Measurements from ENCODE around the gene CDO1.
"Not testable (repeated sequence)": the region's sequence is repeated elsewhere in the genome, so short reads cannot be mapped to it uniquely, and the experiment has no call there.

The CDO1 gene

GRCh38 chr5:115829913-115830312, 13.5 kb upstream of the CDO1 start:
- DNase-seq (ENCODE audit: low read depth), result no peak

DNA sequence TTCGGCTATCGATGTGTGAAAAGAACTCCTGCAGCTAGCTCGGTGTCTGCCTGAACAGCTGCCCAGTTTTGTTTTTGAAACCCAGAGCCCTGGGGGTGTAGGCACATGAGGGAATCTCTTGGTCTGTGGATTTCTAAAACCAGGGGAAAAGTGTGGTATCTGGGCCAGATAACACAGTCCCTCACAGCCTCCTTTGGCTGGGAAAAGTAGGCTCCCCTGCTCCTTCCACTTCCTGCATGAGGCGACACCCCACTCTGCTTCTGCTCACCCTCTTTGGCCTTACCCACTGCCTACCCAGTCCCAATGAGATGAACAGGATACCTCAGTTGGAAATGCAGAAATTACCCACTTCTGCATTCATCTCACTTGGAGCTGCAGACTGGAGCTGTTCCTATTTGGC, 9.5 kb upstream of the CDO1 start:
- no peak for DNase-seq (ENCODE audit: low read depth)

DNA sequence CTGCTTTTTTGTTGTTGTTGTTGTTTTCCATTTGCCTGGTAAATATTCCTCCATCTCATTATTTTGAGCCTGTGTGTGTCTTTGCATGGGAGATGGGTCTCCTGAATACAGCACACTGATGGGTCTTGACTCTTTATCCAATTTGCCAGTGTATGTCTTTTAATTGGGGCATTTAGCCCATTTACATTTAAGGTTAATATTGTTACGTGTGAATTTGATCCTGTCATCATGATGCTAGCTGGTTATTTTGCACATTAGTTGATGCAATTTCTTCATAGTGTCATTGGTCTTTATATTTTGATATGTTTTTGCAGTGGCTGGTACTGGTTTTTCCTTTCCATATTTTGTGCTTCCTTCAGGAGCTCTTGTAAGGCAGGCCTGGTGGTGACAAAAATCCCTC, 8.5 kb upstream of the CDO1 start:
- not testable (repeated sequence) for DNase-seq (ENCODE audit: low read depth)

- no peak for DNase-seq (ENCODE audit: low read depth)
Observed at GRCh38 chr5:115820846-115821245, 4.4 kb upstream of the CDO1 start.

DNA sequence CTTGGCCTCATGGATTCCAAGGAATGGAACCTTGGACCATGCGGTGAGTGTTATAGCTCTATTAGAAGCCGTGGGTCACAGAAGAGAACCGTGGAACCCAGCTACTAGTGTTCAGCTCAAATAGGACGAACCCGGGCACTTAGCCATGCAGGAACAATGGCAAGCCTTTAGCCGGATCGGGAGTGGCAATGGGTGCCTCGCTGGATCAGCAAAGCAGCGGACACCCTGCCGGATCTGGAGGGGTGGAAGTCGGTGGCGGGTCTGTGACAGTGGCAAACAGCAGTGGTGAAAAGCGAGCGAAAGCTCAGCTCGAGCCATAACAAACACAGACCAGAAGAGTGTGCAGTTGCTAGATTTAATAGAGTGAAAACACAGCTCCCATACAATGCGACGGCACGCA, 2.4 kb upstream of the CDO1 start:
- DNase-seq (ENCODE audit: low read depth), result no peak

DNA sequence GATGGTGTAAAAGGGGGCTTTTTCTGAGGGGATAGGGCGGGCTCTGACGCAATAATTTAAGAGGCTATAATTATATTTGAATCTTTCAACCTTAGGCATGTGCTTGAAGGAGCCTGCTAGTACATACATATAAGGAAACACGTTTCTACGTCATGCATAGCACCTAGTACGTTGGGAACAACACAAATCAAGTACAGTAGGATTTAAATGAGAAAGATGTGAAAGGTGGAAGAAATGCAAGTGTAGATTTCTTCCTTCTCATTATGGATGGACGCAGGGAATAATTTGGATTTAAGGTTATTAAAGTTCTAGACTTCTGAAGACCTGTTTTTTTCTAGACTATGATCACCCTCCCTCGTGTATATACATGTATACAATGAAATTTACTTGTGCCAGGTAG, 927 bp upstream of the CDO1 start:
- DNase-seq (ENCODE audit: low read depth), result no peak

DNA sequence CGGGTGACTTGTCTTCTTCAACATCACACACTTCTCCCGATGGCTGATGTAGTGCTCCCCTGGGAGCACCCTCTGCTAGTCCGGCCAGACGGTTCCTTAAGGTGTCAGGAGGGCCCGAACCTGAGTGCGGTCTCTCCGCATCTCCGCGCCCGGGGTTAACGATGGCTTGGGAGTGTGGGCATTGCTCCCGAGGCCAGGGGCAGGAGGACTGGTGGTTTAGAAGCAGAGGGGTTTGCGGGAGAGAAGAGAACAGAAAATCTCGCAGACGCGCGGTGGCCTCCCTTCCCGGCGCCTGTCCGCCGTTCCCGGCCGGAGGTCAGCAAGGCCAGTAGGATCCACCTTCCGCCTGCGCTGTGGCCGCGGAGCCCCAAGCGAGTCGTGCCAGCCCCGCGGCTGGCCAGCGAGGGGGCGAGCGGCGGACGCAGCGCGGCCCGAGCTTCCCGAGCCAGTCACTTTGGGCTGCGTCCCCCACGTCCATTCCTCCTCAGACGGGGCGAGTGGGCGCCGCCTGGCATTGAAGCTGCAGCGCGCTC, 700 bp downstream of the CDO1 start:
- no peak for DNase-seq (ENCODE audit: low read depth)

DNA sequence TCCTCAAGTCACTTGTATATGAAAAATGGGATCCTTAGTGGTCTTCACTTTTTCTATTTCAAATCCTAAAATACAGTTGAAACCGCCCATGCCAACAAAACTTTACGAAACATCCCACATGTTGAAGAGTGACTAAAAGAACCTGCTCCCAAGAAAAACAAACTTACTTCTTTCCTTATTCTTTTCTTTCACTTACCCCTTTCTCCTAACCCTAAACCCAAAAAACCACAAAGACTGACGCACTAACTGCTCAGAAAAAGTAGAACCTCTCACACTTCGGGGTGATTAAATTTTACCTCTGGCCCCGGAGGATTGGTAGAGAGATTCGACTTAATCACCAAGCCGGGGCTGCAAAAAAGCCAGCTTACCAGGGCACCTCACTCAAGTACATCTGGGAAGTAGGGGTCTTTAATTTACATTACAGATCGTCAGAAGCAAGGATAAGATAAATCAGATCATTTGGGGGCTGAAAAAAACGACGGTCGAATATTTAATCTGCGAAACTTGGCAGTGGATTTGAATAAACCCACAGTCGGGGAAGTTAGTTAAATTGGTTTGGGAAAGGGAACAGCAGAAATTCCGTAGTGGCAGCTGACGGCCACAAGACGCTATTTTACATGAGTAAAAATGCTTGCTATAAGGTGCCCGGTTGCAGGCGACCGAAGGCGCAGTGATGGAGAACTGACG, 1.3 kb downstream of the CDO1 start:
- no peak for DNase-seq (ENCODE audit: low read depth)

DNA sequence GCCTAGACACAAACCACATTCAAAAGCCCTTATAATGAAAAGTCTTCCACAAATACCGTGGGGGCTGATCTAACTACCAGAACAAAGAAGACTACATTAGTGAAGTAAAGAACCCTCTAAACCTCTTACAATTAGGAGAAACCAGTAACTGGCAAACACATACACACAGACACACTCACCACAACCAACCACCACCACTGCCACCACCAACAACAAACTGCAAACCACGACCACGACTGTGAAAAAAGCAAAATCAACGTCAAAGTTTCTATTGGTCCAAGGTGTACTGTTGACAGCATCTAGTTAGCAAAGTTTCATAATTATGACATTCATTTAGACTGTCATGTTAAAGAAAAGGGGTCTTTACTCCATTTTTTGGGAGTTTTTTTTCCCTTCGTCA, 2.7 kb downstream of the CDO1 start:
- no peak for DNase-seq (ENCODE audit: low read depth)

- no peak for DNase-seq (ENCODE audit: low read depth)
Observed at GRCh38 chr5:115812372-115812771, 4.1 kb downstream of the CDO1 start.

DNA sequence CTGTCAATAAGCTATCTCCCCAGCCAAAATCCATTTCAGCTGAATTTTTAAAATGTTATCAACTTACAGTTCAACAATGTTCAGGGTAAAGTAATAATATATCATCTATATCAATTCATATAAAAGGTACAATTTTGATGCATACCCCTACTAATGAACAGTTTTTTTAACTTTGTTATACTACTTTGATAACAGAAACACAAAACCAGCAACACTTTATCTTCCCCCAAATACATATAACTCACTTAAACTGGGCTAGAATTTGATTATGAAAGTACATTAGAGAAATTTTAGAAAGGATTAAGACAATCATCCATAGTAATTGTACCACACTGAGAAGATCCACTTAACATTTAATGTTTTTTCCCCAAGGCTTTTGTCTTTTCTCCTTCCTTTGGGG, 5.1 kb downstream of the CDO1 start:
- DNase-seq (ENCODE audit: low read depth), result no peak

GRCh38 chr5:115810761-115811160, 5.7 kb downstream of the CDO1 start:
- DNase-seq (ENCODE audit: low read depth), result no peak

GRCh38 chr5:115809946-115810345, 6.5 kb downstream of the CDO1 start:
- DNase-seq (ENCODE audit: low read depth), result no peak

DNA sequence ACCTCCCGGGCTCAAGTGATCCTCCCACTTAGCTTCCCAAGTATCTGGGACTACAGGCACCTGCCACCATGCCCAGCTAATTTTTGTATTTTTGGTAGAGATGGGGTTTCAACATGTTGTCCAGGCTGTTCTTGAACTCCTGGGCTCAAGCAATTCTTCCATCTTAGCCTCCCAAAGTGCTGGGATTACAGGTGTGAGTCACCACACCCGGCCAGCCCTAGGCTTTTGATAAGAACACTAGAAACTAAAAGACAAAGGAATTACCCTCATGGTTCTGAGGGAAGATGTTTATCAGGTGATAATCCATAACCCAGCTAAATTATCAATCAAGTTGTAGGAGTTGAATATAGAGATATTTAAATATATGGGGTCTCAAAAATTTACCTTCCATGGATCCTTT, 8.4 kb downstream of the CDO1 start:
- not testable (repeated sequence) for DNase-seq (ENCODE audit: low read depth)

DNA sequence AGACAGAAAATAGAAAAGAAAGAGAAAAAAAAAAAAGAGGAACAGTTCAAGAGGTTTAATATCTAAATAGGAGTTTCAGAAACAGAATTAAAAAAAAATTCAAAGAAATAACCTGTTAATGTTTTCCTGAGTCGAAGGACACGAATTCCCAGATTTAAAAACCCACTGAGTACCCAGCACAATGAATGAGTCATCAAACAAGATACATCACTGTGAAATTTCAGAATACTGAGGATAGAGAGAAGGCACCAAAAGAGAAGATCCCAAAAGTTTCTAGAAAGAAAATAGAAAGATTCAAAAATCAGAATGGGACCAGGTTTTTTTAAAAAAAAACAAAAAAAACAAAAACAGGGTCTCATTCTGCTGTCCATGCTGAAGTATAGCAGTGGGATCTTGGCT, 8.8 kb downstream of the CDO1 start:
- no peak for DNase-seq (ENCODE audit: low read depth)

- DNase-seq (ENCODE audit: low read depth), result no peak
Observed at GRCh38 chr5:115806986-115807653, 9.3 kb downstream of the CDO1 start.

DNA sequence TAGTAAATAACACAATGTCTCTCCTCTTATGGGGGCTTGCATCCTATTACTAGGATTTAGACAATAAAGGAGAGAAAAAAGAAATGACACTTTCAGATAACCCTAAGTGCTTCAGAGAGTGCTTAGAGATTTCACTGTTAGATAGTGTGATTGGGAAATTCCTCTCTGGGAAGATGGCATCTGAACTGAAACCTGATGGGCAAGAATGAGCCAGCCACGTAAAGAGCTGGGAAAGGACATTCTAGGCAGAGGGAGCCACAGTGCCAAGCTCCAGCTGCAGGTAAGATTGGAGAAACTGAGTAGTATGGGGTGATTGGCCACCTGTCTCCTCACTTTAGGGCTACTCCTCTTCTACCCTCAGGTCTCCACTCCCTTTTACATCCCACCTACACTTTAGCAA, 14.5 kb downstream of the CDO1 start:
- DNase-seq (ENCODE audit: low read depth), result no peak

DNA sequence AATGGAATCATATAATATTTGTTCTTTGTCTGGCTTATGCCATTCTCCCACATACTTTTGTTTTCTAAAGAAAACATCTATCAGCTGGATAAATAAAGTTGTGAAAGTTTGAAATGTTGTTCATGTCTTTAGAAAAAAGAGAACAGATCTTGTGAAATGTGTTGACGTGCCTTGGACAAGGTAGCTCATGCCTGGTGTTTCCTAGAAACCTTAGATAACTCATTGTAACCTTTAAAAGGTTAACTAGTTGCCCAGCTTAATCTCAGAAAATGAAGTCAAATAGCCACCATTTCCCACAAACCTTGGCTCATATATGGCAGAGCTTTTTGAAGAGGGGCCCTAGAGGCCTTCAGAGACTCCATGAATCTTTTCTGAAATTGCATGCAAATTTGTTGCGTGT, 15.3 kb downstream of the CDO1 start:
- no peak for DNase-seq (ENCODE audit: low read depth)

- no peak for DNase-seq (ENCODE audit: low read depth)
Observed at GRCh38 chr5:115800108-115800507, 16.4 kb downstream of the CDO1 start.

DNA sequence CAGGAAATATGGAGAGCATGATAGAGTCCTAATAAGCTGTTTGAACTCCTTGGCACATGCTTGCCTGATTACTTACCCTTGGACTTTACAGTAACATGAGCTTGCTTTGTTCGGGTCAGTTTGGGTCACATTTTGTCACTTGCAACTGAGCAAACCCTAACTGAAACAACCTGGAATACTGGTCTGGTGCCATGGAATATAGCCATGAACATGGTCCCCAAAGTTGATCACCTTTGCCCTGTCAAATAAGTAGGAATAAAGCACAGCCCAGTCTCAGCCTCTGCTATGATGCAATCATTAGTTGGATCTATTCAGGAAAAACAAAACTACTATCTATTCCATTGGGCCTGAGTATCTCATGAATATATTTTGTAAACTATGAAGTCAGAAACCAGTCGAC, 18.2 kb downstream of the CDO1 start:
- no peak for DNase-seq (ENCODE audit: low read depth)

GRCh38 chr5:115796656-115797055, 19.8 kb downstream of the CDO1 start:
- DNase-seq (ENCODE audit: low read depth), result no peak

GRCh38 chr5:115795700-115796099, 20.8 kb downstream of the CDO1 start:
- DNase-seq (ENCODE audit: low read depth), result no peak

- DNase-seq (ENCODE audit: low read depth), result no peak
Observed at GRCh38 chr5:115788440-115788839, 28.0 kb downstream of the CDO1 start.

DNA sequence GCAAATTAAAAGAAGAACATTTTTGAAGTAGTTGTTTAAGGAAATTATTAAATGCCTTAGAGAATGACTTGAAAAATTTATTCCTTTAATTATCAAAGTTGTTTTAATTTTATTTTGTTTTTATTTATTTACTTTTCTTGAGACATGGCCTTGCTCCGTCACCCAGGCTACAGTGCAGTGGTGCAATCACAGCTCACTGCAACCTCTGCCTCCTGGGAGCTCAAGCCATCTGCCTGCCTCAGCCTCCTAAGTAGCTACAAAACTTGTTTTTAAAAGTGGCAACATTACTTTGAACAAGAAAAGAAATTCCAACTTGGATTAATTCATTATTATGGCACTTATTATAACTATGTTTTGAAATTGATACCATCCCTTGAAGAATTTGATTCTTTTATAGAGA, 29.0 kb downstream of the CDO1 start:
- no peak for DNase-seq (ENCODE audit: low read depth)
